Psoas muscle (tissue), 8 donors: ENCODE data around the gene PIM3. TPM values are rescaled to one million over a fixed set of nuclear protein-coding genes. Genes with fewer than 3 reads are reported as not detected.

Experiments used
- ATAC-seq, 4 donors: fragments of 200-7000 bp; cut with Tn5 transposase; one replicate each; pipeline ENCODE4 v1.9.1; 2020; ENCODE audit warnings: moderate library complexity in 3 of 4, mild to moderate bottlenecking in 2 of 4
- DNase-seq, 2 donors: peaks; one replicate each; pipeline ENCODE4 v3.0.0-alpha.2; 2020
- H3K27ac ChIP-seq: fragments of 200-600 bp; one replicate; pipeline ENCODE4 v1.8.0; 2022
- H3K27me3 ChIP-seq, 3 donors: fragments of 200-600 bp in 1 of 3; one replicate each; pipeline versions ENCODE4 v1.6.1 to v1.8.0; 2013 to 2022; ENCODE audit warnings: low read length in 2 of 3, mild to moderate bottlenecking in 2 of 3, moderate library complexity in 1 of 3; ENCODE audit not compliant: insufficient read depth in 3 of 3
- H3K36me3 ChIP-seq, 2 donors: fragments of 200-600 bp in 1 of 2; one replicate each; pipeline versions ENCODE4 v1.6.1 to v1.8.0; 2013 to 2022; ENCODE audit warnings: low read depth in 1 of 2, mild to moderate bottlenecking in 1 of 2, moderate library complexity in 1 of 2; ENCODE audit not compliant: insufficient read depth in 1 of 2
- H3K4me1 ChIP-seq: fragments of 200-600 bp; one replicate; pipeline ENCODE4 v1.8.0; 2022
- H3K4me3 ChIP-seq: fragments of 200-600 bp; one replicate; pipeline ENCODE4 v1.8.0; 2022; ENCODE audit warnings: mild to moderate bottlenecking
- H3K9me3 ChIP-seq: fragments of 200-600 bp; one replicate; pipeline ENCODE4 v1.8.0; 2022
- CTCF ChIP-seq: fragments of 200-600 bp; IDR thresholded peaks from one replicate; pipeline ENCODE4 v1.8.0; 2022; ENCODE audit warnings: antibody characterized with exemption
- WGBS, 3 donors: extraction: QIAGEN DNeasy Blood & Tissue Kit; methylation state at CpG; one replicate each; pipeline versions ENCODE4 v1.1.6 to v1.1.7; 2013; 5-methylcytosine and 5-hydroxymethylcytosine counted together
- intact Hi-C, 2 donors: fragments of 100-400 bp; cut with DNase I; formaldehyde crosslinking; loops; one replicate each; pipeline versions ENCODE4 v1.11.0 to v1.14.2; 2022
- polyA plus RNA-seq, 3 donors: library from polyadenylated mRNA; stranded (reverse); fragments of 200-250 nt; gene quantifications; one replicate each; pipeline ENCODE4 v1.2.3, GENCODE V29; 2013
- total RNA-seq, 4 donors: library from RNA; stranded (reverse); fragmentation: NEBNext Ultra II Directional in 2 of 4; extraction: Animal tissue kit (Norgen Biotek cat#: 25700) in 2 of 4; gene quantifications; one replicate each; pipeline versions ENCODE4 v1.2.1 to v1.2.4, GENCODE V29; 2021 to 2023
- donor health status: healthy with polysubstance abuse.
- donor health status: DM: no; HTN: no; CAD: no; lungs with moderate emphysema.
- donor health status: Bipolar disorder and iron deficiency.
- donor health status: healthy.
- donor health status: DM: yes; HTN: yes; CAD: no.
- donor health status: DM: no; HTN: no; CAD: no.
- donor health status: DM: no; HTN: no; CAD: no.
- donor health status: DM: yes; HTN: yes; CAD: no.

Gene PIM3
- total and polyA plus RNA-seq, 7 donors = 40.5 to 128 (median 79.0) TPM

- Histone ChIP-seq H3K4me1 (peaks cover 52% of the 10 kb centered on the region), H3K9me3 (no peaks in the 10 kb centered on the region), H3K4me3 (peak overlapping the region; percentile 73), H3K27ac (peak overlapping the region; percentile 95), H3K36me3 (no peaks in the 10 kb centered on the region), H3K27me3 (no peaks in the 10 kb centered on the region)
- ATAC-seq = peak; percentile 67 to 76 (median 73)
- WGBS, 3 donors = 2 to 7% (median 4%) methylated on average over 9 to 52 of the region's 52 CpGs
- DNase-seq = peak; percentile 96 to 97
- intact Hi-C loops = loop anchor here (2.0 to 10.0 kb wide), 2 partner anchors 25 to 269 kb away; partner anchors contain the start of genes PIM3 (in 1 of the 2) and SELENOO (in 1 of the 2)
- TF ChIP-seq CTCF = no peak
Observed at GRCh38 chr22:49936018-49936972, 24.3 kb upstream of the PIM3 start.

DNA sequence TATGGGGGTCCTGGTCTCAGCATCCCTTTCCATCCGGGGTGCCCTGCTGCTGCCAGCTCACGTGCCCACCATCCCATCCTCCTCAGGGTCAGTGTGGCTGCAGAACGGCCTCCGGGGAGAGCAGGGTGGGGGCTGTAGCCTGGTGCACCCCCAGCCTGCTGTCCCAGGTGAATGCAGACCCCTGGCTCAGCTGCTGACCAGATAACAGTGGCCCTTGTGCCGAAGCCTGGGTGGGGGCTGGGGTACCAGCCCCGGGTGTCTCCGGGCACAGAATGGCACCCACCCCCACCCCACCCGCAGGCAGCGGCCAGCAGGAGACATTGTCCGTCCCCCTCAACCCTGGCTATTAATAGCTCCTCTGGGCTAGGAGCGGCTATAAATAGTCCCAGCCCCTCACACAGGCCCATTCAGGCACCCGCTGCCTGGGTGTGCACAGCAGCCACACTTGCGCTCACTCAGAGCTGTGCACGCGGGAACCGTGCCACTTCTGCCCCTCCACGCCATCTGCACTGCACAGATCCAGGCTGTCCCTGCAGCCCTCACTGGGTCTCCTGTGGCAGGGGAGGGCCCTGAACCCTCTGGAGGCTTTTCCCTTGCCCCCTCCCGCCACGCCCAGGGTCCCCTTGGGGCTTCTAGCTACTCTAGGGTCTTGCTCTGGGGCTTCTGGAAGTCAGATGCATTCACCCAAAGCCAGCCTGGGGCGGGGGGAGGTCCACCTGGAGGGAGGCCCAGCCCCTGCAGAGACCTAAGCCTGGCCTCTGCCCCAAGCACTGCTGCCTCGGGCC lies 23.4 kb upstream of the PIM3 start:
- Histone ChIP-seq H3K4me3 (peak overlapping the region; percentile 73), H3K36me3 (no peaks in the 10 kb centered on the region), H3K27me3 (no peaks in the 10 kb centered on the region), H3K27ac (peak overlapping the region; percentile 95), H3K9me3 (no peaks in the 10 kb centered on the region), H3K4me1 (peaks cover 48% of the 10 kb centered on the region)
- intact Hi-C loops = loop anchor here (2.0 to 10.0 kb wide), 2 partner anchors 24 to 268 kb away; partner anchors contain the start of genes PIM3 (in 1 of the 2) and SELENOO (in 1 of the 2)
- peak in 1 of 2 donors; percentile 77 for DNase-seq
- ATAC-seq = peak; percentile 10 to 32 (median 26)
- WGBS, 3 donors = 16 to 37% (median 21%) methylated on average over 17 to 21 of the region's 21 CpGs
- no peak for TF ChIP-seq CTCF

GRCh38 chr22:49937758-49938564 lies 22.6 kb upstream of the PIM3 start:
- H3K27me3 ChIP-seq = no peaks in the 10 kb centered on the region
- WGBS, 3 donors = 64 to 70% (median 69%) methylated on average over 26 to 27 of the region's 27 CpGs
- intact Hi-C loops = loop anchor here (2.0 to 10.0 kb wide), 2 partner anchors 23 to 267 kb away; partner anchors contain the start of genes PIM3 (in 1 of the 2) and SELENOO (in 1 of the 2)
- peak overlapping the region; percentile 95 for H3K27ac ChIP-seq
- ATAC-seq (no peak), DNase-seq (no peak)
- peaks cover 43% of the 10 kb centered on the region for H3K4me1 ChIP-seq
- H3K36me3 ChIP-seq = no peaks in the 10 kb centered on the region
- H3K9me3 ChIP-seq = no peaks in the 10 kb centered on the region
- H3K4me3 ChIP-seq = peak overlapping the region; percentile 73
- no peak for TF ChIP-seq CTCF

DNA sequence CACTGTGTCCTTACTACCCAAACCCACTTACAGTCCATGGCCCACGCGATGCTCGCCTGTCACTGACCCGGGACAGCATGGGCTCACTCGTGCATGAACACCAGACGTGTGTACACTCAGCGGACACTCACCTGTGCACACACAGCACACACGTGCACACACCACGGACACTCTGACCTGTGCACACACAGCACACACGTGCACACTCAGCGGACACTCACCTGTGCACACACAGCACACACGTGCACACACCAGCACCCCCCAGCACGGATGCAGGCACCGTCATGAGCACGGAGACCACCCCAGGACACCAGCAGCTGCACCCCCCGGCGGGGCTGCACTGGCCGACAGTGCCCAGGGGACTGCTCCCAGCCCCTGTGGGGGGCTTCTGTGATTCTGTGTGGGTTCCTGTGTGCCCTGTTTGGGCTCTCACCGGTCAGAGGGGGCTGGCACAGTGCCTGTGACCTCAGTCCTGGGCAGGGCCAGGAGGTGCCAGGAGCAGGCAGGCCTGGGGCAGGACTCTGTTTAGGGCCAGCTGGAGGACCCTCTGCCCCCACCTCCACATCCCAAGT lies 21.9 kb upstream of the PIM3 start:
- TF ChIP-seq CTCF = no peak
- Histone ChIP-seq H3K4me3 (no peak overlapping the region), H3K36me3 (no peaks in the 10 kb centered on the region), H3K27ac (peak overlapping the region; percentile 95), H3K9me3 (no peaks in the 10 kb centered on the region), H3K4me1 (peaks cover 36% of the 10 kb centered on the region), H3K27me3 (no peaks in the 10 kb centered on the region)
- no peak for ATAC-seq
- 79 to 84% (median 81%) methylated on average over 19 of the region's 19 CpGs for WGBS, 3 donors
- DNase-seq = no peak
- intact Hi-C loops = loop anchor here in 1 of 2 donors (10.0 kb wide), 1 partner anchor 266 kb away; the partner anchor contains the start of gene SELENOO
